Parathyroid adenoma (tissue), 2 donors: ENCODE results near the gene DPYD.

Experiments used
- H2AFZ ChIP-seq: fragments of 300-600 bp; sonication (generic); one replicate; pipeline ENCODE4 v1.7.0; 2017; ENCODE audit warnings: antibody characterized with exemption, mild to moderate bottlenecking
- H3K27ac ChIP-seq: fragments of 300-600 bp; sonication (generic); one replicate; pipeline ENCODE4 v1.7.0; 2017
- H3K27me3 ChIP-seq: fragments of 300-600 bp; sonication (generic); one replicate; pipeline ENCODE4 v1.7.0; 2017; ENCODE audit warnings: low read length; ENCODE audit not compliant: control insufficient read depth, insufficient read depth
- H3K36me3 ChIP-seq: fragments of 300-600 bp; sonication (generic); one replicate; pipeline ENCODE4 v1.7.0; 2017; ENCODE audit warnings: low read length; ENCODE audit not compliant: control insufficient read depth, insufficient read depth
- H3K4me1 ChIP-seq: fragments of 300-600 bp; sonication (generic); one replicate; pipeline ENCODE4 v1.7.0; 2017; ENCODE audit warnings: control low read depth
- H3K4me2 ChIP-seq: fragments of 300-600 bp; sonication (generic); one replicate; pipeline ENCODE4 v1.7.0; 2017; ENCODE audit warnings: low read length
- H3K4me3 ChIP-seq: fragments of 300-600 bp; sonication (generic); one replicate; pipeline ENCODE4 v1.7.0; 2017; ENCODE audit warnings: low read depth, low read length
- H3K79me2 ChIP-seq: fragments of 300-600 bp; sonication (generic); one replicate; pipeline ENCODE4 v1.7.0; 2017; ENCODE audit warnings: control low read depth
- H3K9ac ChIP-seq: fragments of 300-600 bp; sonication (generic); one replicate; pipeline ENCODE4 v1.7.0; 2017; ENCODE audit warnings: mild to moderate bottlenecking
- H3K9me3 ChIP-seq: fragments of 300-600 bp; sonication (generic); one replicate; pipeline ENCODE4 v1.7.0; 2017; ENCODE audit warnings: low read length; ENCODE audit not compliant: control insufficient read depth
- TF ChIP-seq, protein P1 (sequence below): fragments of 300-600 bp; sonication (generic); IDR thresholded peaks from one replicate; pipeline ENCODE4 v1.7.0; 2017; ENCODE audit warnings: antibody characterized with exemption, mild to moderate bottlenecking
- donor health status: primary hyperparathyroidism.

Gene DPYD

DNA sequence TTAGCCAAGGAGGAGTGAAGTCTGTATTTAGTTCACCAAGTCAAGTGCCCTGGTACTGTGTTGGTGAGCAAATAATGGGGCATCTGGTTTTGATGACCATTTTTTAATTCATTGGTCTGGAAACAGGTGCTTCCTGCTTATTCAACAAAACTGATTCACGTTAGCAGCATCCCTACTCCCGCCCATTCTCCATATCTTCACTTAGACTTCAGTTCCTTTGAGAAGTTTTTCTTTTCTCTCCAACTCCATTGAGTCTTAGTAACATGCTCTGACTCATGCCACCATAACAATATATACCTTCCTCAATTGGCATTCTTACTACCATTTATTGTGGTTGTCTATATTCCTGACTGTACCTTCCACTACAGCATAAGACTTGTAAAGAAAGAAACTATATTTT lies 468.9 kb downstream of the DPYD start:
- no peaks in the 10 kb centered on the region for H3K36me3 ChIP-seq
- TF ChIP-seq, protein P1, sequence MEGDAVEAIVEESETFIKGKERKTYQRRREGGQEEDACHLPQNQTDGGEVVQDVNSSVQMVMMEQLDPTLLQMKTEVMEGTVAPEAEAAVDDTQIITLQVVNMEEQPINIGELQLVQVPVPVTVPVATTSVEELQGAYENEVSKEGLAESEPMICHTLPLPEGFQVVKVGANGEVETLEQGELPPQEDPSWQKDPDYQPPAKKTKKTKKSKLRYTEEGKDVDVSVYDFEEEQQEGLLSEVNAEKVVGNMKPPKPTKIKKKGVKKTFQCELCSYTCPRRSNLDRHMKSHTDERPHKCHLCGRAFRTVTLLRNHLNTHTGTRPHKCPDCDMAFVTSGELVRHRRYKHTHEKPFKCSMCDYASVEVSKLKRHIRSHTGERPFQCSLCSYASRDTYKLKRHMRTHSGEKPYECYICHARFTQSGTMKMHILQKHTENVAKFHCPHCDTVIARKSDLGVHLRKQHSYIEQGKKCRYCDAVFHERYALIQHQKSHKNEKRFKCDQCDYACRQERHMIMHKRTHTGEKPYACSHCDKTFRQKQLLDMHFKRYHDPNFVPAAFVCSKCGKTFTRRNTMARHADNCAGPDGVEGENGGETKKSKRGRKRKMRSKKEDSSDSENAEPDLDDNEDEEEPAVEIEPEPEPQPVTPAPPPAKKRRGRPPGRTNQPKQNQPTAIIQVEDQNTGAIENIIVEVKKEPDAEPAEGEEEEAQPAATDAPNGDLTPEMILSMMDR: no peak
- H3K9me3 ChIP-seq: no peaks in the 10 kb centered on the region
- H3K9ac ChIP-seq: no peak overlapping the region
- no peaks in the 10 kb centered on the region for H3K4me1 ChIP-seq
- H3K4me2 ChIP-seq: no peak overlapping the region
- no peaks in the 10 kb centered on the region for H3K27me3 ChIP-seq
- no peaks in the 10 kb centered on the region for H3K79me2 ChIP-seq
- H3K27ac ChIP-seq: no peak overlapping the region
- H2AFZ ChIP-seq: no peak overlapping the region
- H3K4me3 ChIP-seq: no peak overlapping the region

DNA sequence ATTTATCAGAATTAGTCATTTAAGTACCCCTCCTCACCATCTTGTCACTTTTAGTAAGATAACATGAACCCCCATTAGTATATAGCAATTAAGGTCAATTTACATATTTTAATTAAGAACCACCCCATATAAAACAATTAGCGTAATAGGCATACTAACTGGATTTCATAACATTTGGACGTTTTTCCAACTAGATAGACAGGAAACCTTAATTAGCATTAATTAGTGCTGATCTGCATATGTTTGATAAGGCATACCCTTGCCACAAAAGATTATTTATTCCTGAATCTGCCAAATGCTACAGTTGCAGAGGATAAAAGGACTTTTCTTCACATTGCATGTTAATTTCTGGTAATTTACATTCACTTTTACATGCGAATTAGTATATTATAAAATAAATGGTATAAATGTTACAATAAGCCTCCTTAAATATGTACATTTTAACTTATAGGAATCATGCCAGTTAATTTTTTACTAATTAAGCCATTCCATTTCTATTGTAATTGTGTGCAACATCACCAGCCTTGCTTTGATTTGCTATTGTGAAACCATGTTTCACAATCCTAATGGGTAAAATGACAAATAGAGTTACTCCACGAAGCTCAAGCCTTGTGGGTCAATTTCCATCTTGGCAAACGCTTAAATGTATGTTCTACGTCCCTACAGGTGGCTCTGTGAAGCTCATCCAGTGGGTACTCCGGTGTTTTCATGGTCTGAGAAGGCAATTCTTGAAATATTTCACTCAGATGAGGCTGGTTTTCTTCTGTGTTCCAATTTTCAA lies 469.6 kb downstream of the DPYD start:
- Histone ChIP-seq H3K4me1 (no peaks in the 10 kb centered on the region), H2AFZ (no peak overlapping the region), H3K4me2 (no peak overlapping the region), H3K9ac (no peak overlapping the region), H3K27me3 (no peaks in the 10 kb centered on the region), H3K27ac (no peak overlapping the region), H3K79me2 (no peaks in the 10 kb centered on the region), H3K36me3 (no peaks in the 10 kb centered on the region), H3K4me3 (no peak overlapping the region), H3K9me3 (no peaks in the 10 kb centered on the region)
- TF ChIP-seq, protein P1: no peak

DNA sequence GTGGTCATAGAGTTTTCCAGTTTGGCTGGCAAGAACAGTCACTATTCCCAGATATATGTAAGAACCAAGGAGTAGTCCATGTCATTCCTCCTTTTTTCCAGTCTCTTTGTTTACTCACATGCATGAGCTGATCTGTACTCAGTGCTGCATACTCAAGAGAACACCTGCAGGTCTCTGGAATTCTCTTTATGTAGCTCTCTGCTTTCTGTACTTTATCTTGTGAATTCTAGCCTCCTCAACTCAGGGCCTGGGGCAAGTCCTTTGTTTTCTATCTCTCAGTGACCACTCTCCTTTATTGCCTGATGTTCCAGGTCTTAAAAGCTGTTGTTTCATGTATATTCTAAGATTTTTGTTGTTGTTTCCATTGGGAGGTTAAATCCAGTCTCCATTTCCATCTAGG lies 478.9 kb downstream of the DPYD start:
- Histone ChIP-seq H3K27me3 (no peaks in the 10 kb centered on the region), H3K4me3 (no peak overlapping the region), H3K79me2 (no peaks in the 10 kb centered on the region), H3K36me3 (no peaks in the 10 kb centered on the region), H3K9me3 (no peaks in the 10 kb centered on the region), H3K4me2 (no peak overlapping the region), H3K4me1 (no peaks in the 10 kb centered on the region), H3K9ac (no peak overlapping the region), H2AFZ (no peak overlapping the region), H3K27ac (no peak overlapping the region)
- TF ChIP-seq, protein P1: no peak

DNA sequence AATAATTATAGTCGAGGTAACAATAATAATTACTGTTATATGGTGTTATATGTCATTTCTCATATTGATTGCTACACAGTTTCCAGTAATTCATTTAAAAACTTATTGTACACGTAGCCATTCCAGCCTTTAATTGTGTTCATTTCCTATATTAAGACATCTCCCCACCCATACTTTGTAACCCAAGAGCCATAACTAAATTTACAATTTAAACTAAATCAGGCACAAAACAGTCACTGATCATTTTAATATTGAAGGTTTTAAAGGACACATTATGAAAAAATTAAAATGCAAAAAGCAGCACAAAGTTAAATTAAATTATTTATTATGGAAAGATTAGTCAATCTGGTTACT lies 487.0 kb downstream of the DPYD start:
- Histone ChIP-seq H3K4me2 (no peak overlapping the region), H3K4me3 (no peak overlapping the region), H3K36me3 (no peaks in the 10 kb centered on the region), H3K9ac (no peak overlapping the region), H3K4me1 (no peaks in the 10 kb centered on the region), H3K27ac (no peak overlapping the region), H3K79me2 (no peaks in the 10 kb centered on the region), H2AFZ (no peak overlapping the region), H3K9me3 (no peaks in the 10 kb centered on the region), H3K27me3 (no peaks in the 10 kb centered on the region)
- TF ChIP-seq, protein P1: no peak
